Measurements from ENCODE around the gene DPP4.

GRCh38 chr2:162017233-162017632 lies 56.8 kb downstream of the DPP4 start:
- no peak for TF ChIP-seq CTCF (IDR thresholded peaks at IDR 0.05)
- TF ChIP-seq POLR2A (IDR thresholded peaks at IDR 0.05), result no peak
